ENCODE data around the gene MAPKBP1. TPM values are rescaled to one million over a fixed set of nuclear protein-coding genes. Genes with fewer than 3 reads are reported as not detected.
A peak's percentile ranks its signal among the peaks of the same experiment; 100 is the strongest.

MAPKBP1 gene
- total RNA-seq, 1 experiment from 2014 or later = 13.7 TPM

DNA sequence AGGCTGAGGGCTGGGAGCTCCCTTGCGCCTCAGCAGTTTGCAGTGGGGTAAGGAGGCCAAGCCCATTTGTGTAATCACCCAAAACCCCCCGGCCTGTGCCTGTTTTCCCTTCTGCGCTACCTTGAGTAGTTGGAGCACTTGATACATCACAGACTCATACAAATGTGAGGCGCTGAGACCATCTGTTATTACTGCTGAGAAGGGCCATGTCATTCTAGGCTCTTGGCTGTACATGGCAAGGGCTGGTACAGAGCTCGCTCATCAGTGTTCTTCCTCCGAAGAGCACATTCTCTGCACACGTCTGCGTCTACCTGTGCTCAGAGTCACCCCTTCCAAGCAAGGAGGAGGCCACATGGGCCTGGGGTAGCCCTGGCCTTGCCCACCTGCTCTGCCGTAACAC is 73.7 kb downstream of the MAPKBP1 start:
- H2BK20ac ChIP-seq (ENCODE audit: low read depth, low read length, poor library complexity, severe bottlenecking) = no peak overlapping the region
- no peak overlapping the region for H2AFZ ChIP-seq (ENCODE audit: low read length)
- H3K4me3 Mint-ChIP-seq = no peak overlapping the region
- no peak overlapping the region for H3K18ac ChIP-seq (ENCODE audit: insufficient read length, low read depth, low read length)
- no peak overlapping the region for H3T11ph ChIP-seq (ENCODE audit: low read length)
- H3K23ac ChIP-seq (ENCODE audit: insufficient read length, low read depth, low read length) = no peak overlapping the region
- H3K79me2 ChIP-seq (ENCODE audit: insufficient read depth, low read length) = no peaks in the 10 kb centered on the region
- DNase-seq = no peak
- no peak overlapping the region for H3K9ac ChIP-seq (ENCODE audit: extremely low read depth, insufficient read length, low read length)
- H3K14ac ChIP-seq (ENCODE audit: insufficient read depth, low read length) = no peak overlapping the region
- no peaks in the 10 kb centered on the region for H3K9me3 ChIP-seq (ENCODE audit: control insufficient read depth, low read depth, low read length)
- no CpG with 5 or more reads among the region's 9 CpGs for WGBS (ENCODE audit: extremely low coverage, insufficient read length, low lambda C conversion rate)
- H3K36me3 Mint-ChIP-seq (ENCODE audit: insufficient read depth in 1 of 3, low read depth in 3 of 3) = peaks cover 3 to 25% (median 21%) of the 10 kb centered on the region in 3 experiments; a peak in 6 of 7 replicates
- H3K27me3 ChIP-seq (ENCODE audit: insufficient read depth, low read length) = no peaks in the 10 kb centered on the region
- no peak overlapping the region for H4K8ac ChIP-seq (replicated peaks; ENCODE audit: insufficient read length, low read depth, low read length)
- peaks cover 3% of the 10 kb centered on the region for H4K20me1 ChIP-seq (ENCODE audit: control insufficient read depth, insufficient read depth, insufficient read length)
- no peak overlapping the region for H2BK120ac ChIP-seq (ENCODE audit: low read depth, low read length, poor library complexity, severe bottlenecking)
- peak overlapping the region in 1 of 3 experiments; percentile 9; a peak in 2 of 7 replicates for H3K27ac Mint-ChIP-seq
- no peaks in the 10 kb centered on the region for H3K4me1 ChIP-seq (ENCODE audit: insufficient read depth, low read length)
- H3K4ac ChIP-seq (ENCODE audit: low read depth, low read length) = no peak overlapping the region
- 0 out of 4 replicates have a peak, but pooled peaks cover 0 to 5% of the 10 kb centered on the region in 2 experiments for H3K4me1 Mint-ChIP-seq
- H2AK5ac ChIP-seq (ENCODE audit: insufficient read length, low read length) = no peak overlapping the region
- H3K27ac ChIP-seq (ENCODE audit: insufficient read length, low read depth, low read length) = no peak overlapping the region
- peaks cover 3% of the 10 kb centered on the region for H3K23me2 ChIP-seq (ENCODE audit: insufficient read length, low read depth, low read length, poor library complexity, severe bottlenecking)
- no peak overlapping the region for H3K56ac ChIP-seq (ENCODE audit: insufficient read length, low read depth, low read length)
- no peak overlapping the region for H2BK5ac ChIP-seq (ENCODE audit: insufficient read length, low read length)
- H3K4me2 ChIP-seq (ENCODE audit: insufficient read depth, insufficient read length, low read length) = no peak overlapping the region
- H3K79me1 ChIP-seq (ENCODE audit: insufficient read depth, low read depth, low read length, poor library complexity, severe bottlenecking) = no peaks in the 10 kb centered on the region
- TF ChIP-seq, protein P1, sequence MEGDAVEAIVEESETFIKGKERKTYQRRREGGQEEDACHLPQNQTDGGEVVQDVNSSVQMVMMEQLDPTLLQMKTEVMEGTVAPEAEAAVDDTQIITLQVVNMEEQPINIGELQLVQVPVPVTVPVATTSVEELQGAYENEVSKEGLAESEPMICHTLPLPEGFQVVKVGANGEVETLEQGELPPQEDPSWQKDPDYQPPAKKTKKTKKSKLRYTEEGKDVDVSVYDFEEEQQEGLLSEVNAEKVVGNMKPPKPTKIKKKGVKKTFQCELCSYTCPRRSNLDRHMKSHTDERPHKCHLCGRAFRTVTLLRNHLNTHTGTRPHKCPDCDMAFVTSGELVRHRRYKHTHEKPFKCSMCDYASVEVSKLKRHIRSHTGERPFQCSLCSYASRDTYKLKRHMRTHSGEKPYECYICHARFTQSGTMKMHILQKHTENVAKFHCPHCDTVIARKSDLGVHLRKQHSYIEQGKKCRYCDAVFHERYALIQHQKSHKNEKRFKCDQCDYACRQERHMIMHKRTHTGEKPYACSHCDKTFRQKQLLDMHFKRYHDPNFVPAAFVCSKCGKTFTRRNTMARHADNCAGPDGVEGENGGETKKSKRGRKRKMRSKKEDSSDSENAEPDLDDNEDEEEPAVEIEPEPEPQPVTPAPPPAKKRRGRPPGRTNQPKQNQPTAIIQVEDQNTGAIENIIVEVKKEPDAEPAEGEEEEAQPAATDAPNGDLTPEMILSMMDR (conservative IDR thresholded peaks at IDR 0.05) = no peak
- H4K91ac ChIP-seq (ENCODE audit: insufficient read length, low read depth, low read length) = no peak overlapping the region
- H3K9me3 Mint-ChIP-seq = no peaks in the 10 kb centered on the region
- H2BK15ac ChIP-seq (ENCODE audit: low read depth, low read length) = no peak overlapping the region
- no peak overlapping the region for H2BK12ac ChIP-seq (ENCODE audit: insufficient read length, low read depth, low read length)
- H4K5ac ChIP-seq (ENCODE audit: insufficient read length, low read depth, low read length) = no peak overlapping the region
- H3K27me3 Mint-ChIP-seq (ENCODE audit: low read depth) = peaks cover 3% of the 10 kb centered on the region
